Inflammatory macrophage (primary cell): ENCODE data around the gene SESN2.

Experiments used
- DNase-seq, 2 donors: peaks; one replicate each; pipeline ENCODE4 v3.0.0-alpha.2; 2020 to 2022
- total RNA-seq, 18 experiments: gene quantifications; one replicate each; lab custom pipeline; 2026; ENCODE audit warnings: mixed read lengths in 6 of 18, inconsistent platforms in 2 of 18; lab: John Stamatoyannopoulos, UW

SESN2 gene
- total RNA-seq, result 17.5 to 35.1 (median 27.9) reads per million in 18 experiments

- DNase-seq, result peak; percentile 100
Measured at GRCh38 chr1:28259252-28259933, at the start of gene SESN2. SESN2 (plus strand) TSS chr1:28259518; CDS start chr1:28259848, 330 bp downstream.

- DNase-seq, result no peak
Measured at GRCh38 chr1:28209700-28210099, 49.6 kb upstream of the SESN2 start.

GRCh38 chr1:28213315-28213714 is 46.0 kb upstream of the SESN2 start:
- DNase-seq, result no peak

- no peak for DNase-seq
Measured at GRCh38 chr1:28229089-28229488, 30.2 kb upstream of the SESN2 start.

- no peak for DNase-seq
Measured at GRCh38 chr1:28229996-28230395, 29.3 kb upstream of the SESN2 start.

- peak; percentile 90 to 95 for DNase-seq
Measured at GRCh38 chr1:28232558-28233263, 26.6 kb upstream of the SESN2 start, which contains the start of gene DNAJC8. DNAJC8 (minus strand) TSS chr1:28233029; CDS start chr1:28232998, 31 bp downstream.

- no peak for DNase-seq
Measured at GRCh38 chr1:28233264-28233606, 26.1 kb upstream of the SESN2 start.

GRCh38 chr1:28235755-28236655 is 23.3 kb upstream of the SESN2 start, which contains the start of gene ATP5IF1:
ATP5IF1 (plus strand) TSS chr1:28236124; CDS start chr1:28236184, 60 bp downstream.
- DNase-seq, result peak; percentile 99

- no peak for DNase-seq
Measured at GRCh38 chr1:28236656-28237322, 22.5 kb upstream of the SESN2 start.

- no peak for DNase-seq
Measured at GRCh38 chr1:28239004-28239403, 20.3 kb upstream of the SESN2 start.

- no peak for DNase-seq
Measured at GRCh38 chr1:28240024-28240423, 19.3 kb upstream of the SESN2 start.

GRCh38 chr1:28241638-28242241 is 17.6 kb upstream of the SESN2 start:
- DNase-seq, result no peak

- DNase-seq, result no peak
Measured at GRCh38 chr1:28243685-28244311, 15.5 kb upstream of the SESN2 start.

GRCh38 chr1:28244549-28245251 is 14.6 kb upstream of the SESN2 start:
- no peak for DNase-seq

GRCh38 chr1:28246427-28246832 is 12.9 kb upstream of the SESN2 start:
- DNase-seq, result peak; percentile 27

GRCh38 chr1:28247612-28248272 is 11.6 kb upstream of the SESN2 start:
- DNase-seq, result no peak

GRCh38 chr1:28248273-28249012 is 10.9 kb upstream of the SESN2 start:
- DNase-seq, result peak; percentile 82 to 83

- DNase-seq, result peak; percentile 40 to 51
Measured at GRCh38 chr1:28249013-28249865, 10.1 kb upstream of the SESN2 start.
